NB4 (cell line): ENCODE results near the gene SUN5.

Source experiments
- CTCF ChIP-seq: IDR thresholded peaks from one replicate; pipeline ENCODE4 v1.5.1; 2012; ENCODE audit warnings: low read depth, low read length
- MAX ChIP-seq: IDR thresholded peaks from 2 replicates; pipeline ENCODE4 v1.6.1; 2011; ENCODE audit warnings: low read depth, low read length
- MYC ChIP-seq: IDR thresholded peaks from 2 replicates; pipeline ENCODE4 v1.6.1; 2011; ENCODE audit warnings: low read depth, low read length
- POLR2A ChIP-seq: IDR thresholded peaks from 2 replicates; pipeline ENCODE4 v1.6.1; 2011; ENCODE audit warnings: mild to moderate bottlenecking; ENCODE audit not compliant: insufficient read length; ENCODE audit errors: extremely low read depth

GRCh38 chr20:32964575-32964974, 39.7 kb downstream of the SUN5 start:
- no peak for TF ChIP-seq POLR2A
- no peak for TF ChIP-seq CTCF
- TF ChIP-seq MYC = no peak
- TF ChIP-seq MAX = no peak
